ENCODE results near the gene POU3F1.
A peak's percentile ranks its signal among the peaks of the same experiment; 100 is the strongest.

POU3F1 gene

GRCh38 chr1:38009841-38010180 lies 36.8 kb downstream of the POU3F1 start:
- no peak for TF ChIP-seq CTCF (IDR thresholded peaks at IDR 0.05; ENCODE audit: extremely low read depth, insufficient read depth, missing control alignments)
- in situ Hi-C loops (cut with MboI; ENCODE audit: low pct_unique_long_range_greater_than_20kb, low sequenced_read_pairs, unreplicated experiment): no loop called here
- no peak for DNase-seq (ENCODE audit: low spot score)

GRCh38 chr1:38009088-38009840 lies 37.3 kb downstream of the POU3F1 start:
- in situ Hi-C loops (cut with MboI; ENCODE audit: low pct_unique_long_range_greater_than_20kb, low sequenced_read_pairs, unreplicated experiment): no loop called here
- TF ChIP-seq CTCF (IDR thresholded peaks at IDR 0.05; ENCODE audit: extremely low read depth, insufficient read depth, missing control alignments): no peak
- no peak for DNase-seq (ENCODE audit: low spot score)

GRCh38 chr1:38006008-38006828 lies 40.4 kb downstream of the POU3F1 start:
- TF ChIP-seq CTCF (IDR thresholded peaks at IDR 0.05; ENCODE audit: extremely low read depth, insufficient read depth, missing control alignments): no peak
- in situ Hi-C loops (cut with MboI; ENCODE audit: low pct_unique_long_range_greater_than_20kb, low sequenced_read_pairs, unreplicated experiment): no loop called here
- no peak for DNase-seq (ENCODE audit: low spot score)

- no peak for TF ChIP-seq CTCF (IDR thresholded peaks at IDR 0.05; ENCODE audit: extremely low read depth, insufficient read depth, missing control alignments)
- in situ Hi-C loops (cut with MboI; ENCODE audit: low pct_unique_long_range_greater_than_20kb, low sequenced_read_pairs, unreplicated experiment): no loop called here
- DNase-seq (ENCODE audit: low spot score): peak; percentile 89
These were observed 41.2 kb downstream of the POU3F1 start, which contains the start of gene FHL3 for GRCh38 chr1:38005195-38006007. TSS of gene FHL3 (minus strand) at chr1:38005514. CDS start at chr1:37999412, 6,102 bp downstream.

GRCh38 chr1:38004284-38005108 lies 42.1 kb downstream of the POU3F1 start:
- no peak for TF ChIP-seq CTCF (IDR thresholded peaks at IDR 0.05; ENCODE audit: extremely low read depth, insufficient read depth, missing control alignments)
- DNase-seq (ENCODE audit: low spot score): no peak
- in situ Hi-C loops (cut with MboI; ENCODE audit: low pct_unique_long_range_greater_than_20kb, low sequenced_read_pairs, unreplicated experiment): no loop called here
